ENCODE measurements around the gene SLC39A9. TPM values are rescaled to one million over a fixed set of nuclear protein-coding genes. Genes with fewer than 3 reads are reported as not detected.

SLC39A9 gene
- total RNA-seq, 1 experiment from 2014 or later = 44.1 TPM

DNA sequence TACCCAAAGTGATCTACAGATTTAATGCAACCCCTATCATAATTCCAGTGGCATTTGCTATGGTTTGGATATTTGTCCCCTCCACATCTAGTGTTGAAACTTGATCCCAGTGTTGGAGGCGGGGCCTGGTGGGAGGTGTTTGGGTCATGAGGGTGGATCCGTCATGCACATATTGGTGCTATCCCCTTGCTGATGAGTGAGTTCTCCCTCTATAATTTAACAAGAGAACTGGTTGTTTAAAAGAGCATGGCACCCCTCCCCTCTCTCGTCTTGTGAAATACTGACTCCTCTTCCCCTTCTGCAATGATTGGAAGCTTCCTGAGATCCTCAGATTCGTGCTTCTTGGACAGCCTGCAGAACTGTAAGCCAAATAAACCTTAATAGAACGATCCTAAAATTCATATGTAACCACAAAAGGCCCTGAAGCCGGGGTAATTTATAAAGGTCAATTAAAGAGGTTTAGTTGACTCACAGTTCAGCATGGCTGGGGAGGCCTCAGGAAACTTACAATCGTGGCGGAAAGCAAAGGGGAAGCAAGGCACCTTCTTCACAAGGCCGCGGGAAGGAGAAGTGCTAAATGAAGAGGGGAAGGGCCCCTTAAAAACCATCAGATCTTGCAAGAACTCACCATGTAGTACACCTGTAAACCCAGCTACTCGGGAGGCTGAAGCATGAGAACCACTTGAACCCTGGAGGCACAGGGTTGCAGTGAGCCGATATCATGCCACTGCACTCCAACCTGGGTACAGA is 41.2 kb downstream of the SLC39A9 start:
- Mint-ChIP-seq H3K27me3 (ENCODE audit: low read depth) (no peaks in the 10 kb centered on the region), H3K36me3 (peaks cover 7% of the 10 kb centered on the region; the same call in 1 of the 2 replicates), H3K9me3 (no peaks in the 10 kb centered on the region), H3K4me3 (no peak overlapping the region), H3K27ac (peak overlapping the region; percentile 66), H3K4me1 (peaks cover 26% of the 10 kb centered on the region)
- peak; percentile 86 for ATAC-seq
- POLR2A ChIA-PET = no interaction called here
- peak; percentile 62 for DNase-seq (ENCODE audit: low spot score)
- TF ChIP-seq FOXP1 (CRISPR knock-in tag; IDR thresholded peaks at IDR 0.05; ENCODE audit: borderline replicate concordance) = no peak
- TF ChIP-seq NFYB (CRISPR knock-in tag; conservative IDR thresholded peaks at IDR 0.05; ENCODE audit: low read depth) = no peak
- no peak for TF ChIP-seq EMX1 (CRISPR knock-in tag; IDR thresholded peaks at IDR 0.05)
- TF ChIP-seq NFATC4 (CRISPR knock-in tag; IDR thresholded peaks at IDR 0.05) = no peak
- CTCF ChIA-PET = interaction anchor here (0.6 to 1.6 kb wide), 2 partner anchors 9 to 36 kb away, joined by 4 to 5 read pairs; no protein-coding TSS in a partner anchor

DNA sequence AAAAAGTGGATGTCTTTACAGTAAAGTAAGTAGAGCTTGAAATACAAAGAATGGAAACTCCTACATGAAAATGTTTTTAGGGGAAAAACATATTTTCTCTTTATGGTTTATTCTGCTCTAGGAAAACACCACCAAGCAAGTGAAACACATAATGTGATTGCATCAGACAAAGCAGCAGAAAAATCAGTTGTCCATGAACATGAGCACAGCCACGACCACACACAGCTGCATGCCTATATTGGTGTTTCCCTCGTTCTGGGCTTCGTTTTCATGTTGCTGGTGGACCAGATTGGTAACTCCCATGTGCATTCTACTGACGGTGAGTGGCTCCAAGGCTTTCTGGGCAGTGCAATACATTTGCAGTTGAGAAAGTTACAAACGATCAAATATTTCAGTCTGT is 43.5 kb downstream of the SLC39A9 start:
- H3K4me3 Mint-ChIP-seq = no peak overlapping the region
- peaks cover 7% of the 10 kb centered on the region; the same call in 1 of the 2 replicates for H3K36me3 Mint-ChIP-seq
- DNase-seq (ENCODE audit: low spot score) = no peak
- H3K27ac Mint-ChIP-seq = peak overlapping the region; percentile 38
- H3K27me3 Mint-ChIP-seq (ENCODE audit: low read depth) = no peaks in the 10 kb centered on the region
- no peaks in the 10 kb centered on the region for H3K9me3 Mint-ChIP-seq
- ChIA-PET POLR2A (interaction anchor here (0.6 kb wide), 1 partner anchor 507 kb away, joined by 4 read pairs; no protein-coding TSS in a partner anchor), CTCF (interaction anchor here (0.9 to 1.5 kb wide), 2 partner anchors 33 to 106 kb away, joined by 3 to 4 read pairs; no protein-coding TSS in a partner anchor)
- no peak for ATAC-seq
- TF ChIP-seq GABPB1 (CRISPR knock-in tag; IDR thresholded peaks at IDR 0.05) (0 out of 2 replicates have a peak, but pooled peaks have one; percentile 27), PRRX2 (CRISPR knock-in tag; IDR thresholded peaks at IDR 0.05) (no peak), TP53 (CRISPR knock-in tag; IDR thresholded peaks at IDR 0.05) (no peak), KAT7 (CRISPR knock-in tag; IDR thresholded peaks at IDR 0.05; ENCODE audit: borderline replicate concordance) (no peak), HMGXB4 (CRISPR knock-in tag; IDR thresholded peaks at IDR 0.05) (no peak)
- TF ChIP-seq, protein P1, sequence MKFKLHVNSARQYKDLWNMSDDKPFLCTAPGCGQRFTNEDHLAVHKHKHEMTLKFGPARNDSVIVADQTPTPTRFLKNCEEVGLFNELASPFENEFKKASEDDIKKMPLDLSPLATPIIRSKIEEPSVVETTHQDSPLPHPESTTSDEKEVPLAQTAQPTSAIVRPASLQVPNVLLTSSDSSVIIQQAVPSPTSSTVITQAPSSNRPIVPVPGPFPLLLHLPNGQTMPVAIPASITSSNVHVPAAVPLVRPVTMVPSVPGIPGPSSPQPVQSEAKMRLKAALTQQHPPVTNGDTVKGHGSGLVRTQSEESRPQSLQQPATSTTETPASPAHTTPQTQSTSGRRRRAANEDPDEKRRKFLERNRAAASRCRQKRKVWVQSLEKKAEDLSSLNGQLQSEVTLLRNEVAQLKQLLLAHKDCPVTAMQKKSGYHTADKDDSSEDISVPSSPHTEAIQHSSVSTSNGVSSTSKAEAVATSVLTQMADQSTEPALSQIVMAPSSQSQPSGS (CRISPR knock-in tag; IDR thresholded peaks at IDR 0.05; ENCODE audit: borderline replicate concordance, low read depth) = no peak
- TF ChIP-seq, protein P2, sequence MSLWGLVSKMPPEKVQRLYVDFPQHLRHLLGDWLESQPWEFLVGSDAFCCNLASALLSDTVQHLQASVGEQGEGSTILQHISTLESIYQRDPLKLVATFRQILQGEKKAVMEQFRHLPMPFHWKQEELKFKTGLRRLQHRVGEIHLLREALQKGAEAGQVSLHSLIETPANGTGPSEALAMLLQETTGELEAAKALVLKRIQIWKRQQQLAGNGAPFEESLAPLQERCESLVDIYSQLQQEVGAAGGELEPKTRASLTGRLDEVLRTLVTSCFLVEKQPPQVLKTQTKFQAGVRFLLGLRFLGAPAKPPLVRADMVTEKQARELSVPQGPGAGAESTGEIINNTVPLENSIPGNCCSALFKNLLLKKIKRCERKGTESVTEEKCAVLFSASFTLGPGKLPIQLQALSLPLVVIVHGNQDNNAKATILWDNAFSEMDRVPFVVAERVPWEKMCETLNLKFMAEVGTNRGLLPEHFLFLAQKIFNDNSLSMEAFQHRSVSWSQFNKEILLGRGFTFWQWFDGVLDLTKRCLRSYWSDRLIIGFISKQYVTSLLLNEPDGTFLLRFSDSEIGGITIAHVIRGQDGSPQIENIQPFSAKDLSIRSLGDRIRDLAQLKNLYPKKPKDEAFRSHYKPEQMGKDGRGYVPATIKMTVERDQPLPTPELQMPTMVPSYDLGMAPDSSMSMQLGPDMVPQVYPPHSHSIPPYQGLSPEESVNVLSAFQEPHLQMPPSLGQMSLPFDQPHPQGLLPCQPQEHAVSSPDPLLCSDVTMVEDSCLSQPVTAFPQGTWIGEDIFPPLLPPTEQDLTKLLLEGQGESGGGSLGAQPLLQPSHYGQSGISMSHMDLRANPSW (CRISPR knock-in tag; conservative IDR thresholded peaks at IDR 0.05; ENCODE audit: low read depth) = no peak
- TF ChIP-seq, protein P3, sequence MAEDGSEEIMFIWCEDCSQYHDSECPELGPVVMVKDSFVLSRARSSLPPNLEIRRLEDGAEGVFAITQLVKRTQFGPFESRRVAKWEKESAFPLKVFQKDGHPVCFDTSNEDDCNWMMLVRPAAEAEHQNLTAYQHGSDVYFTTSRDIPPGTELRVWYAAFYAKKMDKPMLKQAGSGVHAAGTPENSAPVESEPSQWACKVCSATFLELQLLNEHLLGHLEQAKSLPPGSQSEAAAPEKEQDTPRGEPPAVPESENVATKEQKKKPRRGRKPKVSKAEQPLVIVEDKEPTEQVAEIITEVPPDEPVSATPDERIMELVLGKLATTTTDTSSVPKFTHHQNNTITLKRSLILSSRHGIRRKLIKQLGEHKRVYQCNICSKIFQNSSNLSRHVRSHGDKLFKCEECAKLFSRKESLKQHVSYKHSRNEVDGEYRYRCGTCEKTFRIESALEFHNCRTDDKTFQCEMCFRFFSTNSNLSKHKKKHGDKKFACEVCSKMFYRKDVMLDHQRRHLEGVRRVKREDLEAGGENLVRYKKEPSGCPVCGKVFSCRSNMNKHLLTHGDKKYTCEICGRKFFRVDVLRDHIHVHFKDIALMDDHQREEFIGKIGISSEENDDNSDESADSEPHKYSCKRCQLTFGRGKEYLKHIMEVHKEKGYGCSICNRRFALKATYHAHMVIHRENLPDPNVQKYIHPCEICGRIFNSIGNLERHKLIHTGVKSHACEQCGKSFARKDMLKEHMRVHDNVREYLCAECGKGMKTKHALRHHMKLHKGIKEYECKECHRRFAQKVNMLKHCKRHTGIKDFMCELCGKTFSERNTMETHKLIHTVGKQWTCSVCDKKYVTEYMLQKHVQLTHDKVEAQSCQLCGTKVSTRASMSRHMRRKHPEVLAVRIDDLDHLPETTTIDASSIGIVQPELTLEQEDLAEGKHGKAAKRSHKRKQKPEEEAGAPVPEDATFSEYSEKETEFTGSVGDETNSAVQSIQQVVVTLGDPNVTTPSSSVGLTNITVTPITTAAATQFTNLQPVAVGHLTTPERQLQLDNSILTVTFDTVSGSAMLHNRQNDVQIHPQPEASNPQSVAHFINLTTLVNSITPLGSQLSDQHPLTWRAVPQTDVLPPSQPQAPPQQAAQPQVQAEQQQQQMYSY (CRISPR knock-in tag; IDR thresholded peaks at IDR 0.05) = no peak
- peaks cover 20% of the 10 kb centered on the region for H3K4me1 Mint-ChIP-seq
